HFF-Myc (cell line): Measurements from ENCODE around the gene HTATIP2.

Source experiments
- DNase-seq: peaks from one replicate; pipeline ENCODE4 v3.0.0-alpha.2; 2011; ENCODE audit warnings: low read depth; ENCODE audit errors: extremely low read depth
- H3K4me3 ChIP-seq: replicated peaks from 2 replicates; pipeline ENCODE4 v1.5.1; 2011; ENCODE audit warnings: low read depth, mild to moderate bottlenecking, control low read depth, low read length
- TF ChIP-seq, protein P1 (sequence below): IDR thresholded peaks from 2 replicates; pipeline ENCODE4 v1.5.1; 2012; ENCODE audit warnings: mild to moderate bottlenecking, low read depth, low read length, control low read depth; ENCODE audit errors: missing control alignments

HTATIP2 gene

DNA sequence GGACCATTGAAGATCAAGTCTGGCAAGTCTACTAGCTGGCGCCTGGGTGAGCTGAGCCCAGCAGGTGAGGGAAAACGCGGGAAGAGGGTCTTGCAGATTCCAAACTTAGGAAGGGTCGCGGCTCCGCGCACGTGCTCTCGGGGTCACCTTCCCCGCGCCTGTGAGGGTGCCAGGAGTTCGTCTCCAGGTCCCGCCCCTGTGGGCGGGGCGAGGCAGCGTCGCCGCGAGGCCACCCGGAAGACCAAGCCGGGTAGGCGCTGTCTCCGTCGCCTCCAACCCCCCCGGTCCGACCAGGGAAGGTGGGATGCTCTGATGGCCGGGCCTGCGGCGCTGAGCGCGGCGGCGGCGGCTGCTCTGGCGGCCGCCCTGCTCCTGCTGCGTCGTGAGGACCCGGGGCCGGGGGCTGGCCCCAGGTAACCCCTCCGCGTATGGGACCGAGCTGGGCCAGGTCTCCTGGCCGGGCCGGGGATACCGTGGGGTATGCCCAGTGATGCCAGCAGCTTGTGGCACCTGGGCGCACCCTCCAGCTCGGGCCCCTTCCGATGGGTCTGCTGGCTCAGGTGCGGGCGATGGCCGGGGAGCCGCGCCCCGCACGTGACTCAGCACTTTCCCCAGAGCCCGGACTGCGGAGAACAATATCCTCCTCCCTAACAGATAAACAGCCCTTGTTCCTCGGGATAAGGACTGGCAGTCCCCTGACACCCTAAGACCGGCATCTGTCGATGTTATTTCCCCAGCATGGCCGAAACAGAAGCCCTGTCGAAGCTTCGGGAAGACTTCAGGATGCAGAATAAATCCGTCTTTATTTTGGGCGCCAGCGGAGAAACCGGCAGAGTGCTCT lies at the start of gene HTATIP2:
Gene HTATIP2 (plus strand): TSS at position 215 of the 841 bp plus-strand sequence. CDS start 524 bp downstream, at position 739.
- peak within 1 kb of the TSS; percentile 53 for H3K4me3 ChIP-seq
- DNase-seq, result no peak
- TF ChIP-seq, protein P1, sequence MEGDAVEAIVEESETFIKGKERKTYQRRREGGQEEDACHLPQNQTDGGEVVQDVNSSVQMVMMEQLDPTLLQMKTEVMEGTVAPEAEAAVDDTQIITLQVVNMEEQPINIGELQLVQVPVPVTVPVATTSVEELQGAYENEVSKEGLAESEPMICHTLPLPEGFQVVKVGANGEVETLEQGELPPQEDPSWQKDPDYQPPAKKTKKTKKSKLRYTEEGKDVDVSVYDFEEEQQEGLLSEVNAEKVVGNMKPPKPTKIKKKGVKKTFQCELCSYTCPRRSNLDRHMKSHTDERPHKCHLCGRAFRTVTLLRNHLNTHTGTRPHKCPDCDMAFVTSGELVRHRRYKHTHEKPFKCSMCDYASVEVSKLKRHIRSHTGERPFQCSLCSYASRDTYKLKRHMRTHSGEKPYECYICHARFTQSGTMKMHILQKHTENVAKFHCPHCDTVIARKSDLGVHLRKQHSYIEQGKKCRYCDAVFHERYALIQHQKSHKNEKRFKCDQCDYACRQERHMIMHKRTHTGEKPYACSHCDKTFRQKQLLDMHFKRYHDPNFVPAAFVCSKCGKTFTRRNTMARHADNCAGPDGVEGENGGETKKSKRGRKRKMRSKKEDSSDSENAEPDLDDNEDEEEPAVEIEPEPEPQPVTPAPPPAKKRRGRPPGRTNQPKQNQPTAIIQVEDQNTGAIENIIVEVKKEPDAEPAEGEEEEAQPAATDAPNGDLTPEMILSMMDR, result no peak

DNA sequence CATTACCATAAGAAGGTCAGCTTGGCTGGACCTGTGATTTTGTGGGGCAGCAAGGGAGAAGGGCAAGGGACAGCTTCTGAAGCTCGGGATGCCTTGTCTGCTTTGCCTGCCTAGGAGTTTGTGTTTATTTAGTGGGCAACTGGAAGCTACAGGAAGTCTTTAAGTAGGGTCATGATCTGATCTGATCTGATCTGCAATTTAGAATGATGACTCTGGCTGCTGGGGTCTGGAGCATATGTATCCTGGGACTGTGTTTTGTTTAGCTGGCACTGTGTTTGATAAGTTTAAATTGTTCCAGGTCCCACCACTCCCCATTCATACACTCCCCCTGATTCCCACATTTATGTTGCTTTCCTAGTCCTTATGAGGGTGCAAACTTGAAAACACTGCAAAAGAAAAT lies 47.7 kb upstream of the HTATIP2 start:
- DNase-seq, result no peak
- no peak overlapping the region for H3K4me3 ChIP-seq
- TF ChIP-seq, protein P1, result no peak

DNA sequence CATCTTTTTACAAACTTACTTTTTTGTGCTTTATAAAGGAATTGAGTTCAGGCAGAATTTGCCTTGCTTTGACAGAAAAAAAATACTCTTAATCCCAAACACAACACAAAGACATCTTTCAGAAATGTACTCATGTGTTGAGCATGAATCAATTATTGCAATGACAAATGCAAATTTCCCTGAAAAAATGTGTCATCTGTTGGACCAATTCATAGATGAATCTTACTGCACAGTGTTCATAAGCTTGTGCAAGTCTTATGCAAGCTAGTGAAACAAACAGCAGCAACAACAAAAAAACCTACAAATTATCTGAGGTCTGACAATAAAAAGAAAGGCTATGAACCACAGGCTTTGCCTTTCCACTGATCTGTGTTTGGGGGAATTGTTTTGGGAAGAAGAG lies 42.3 kb upstream of the HTATIP2 start:
- DNase-seq, result no peak
- no peak overlapping the region for H3K4me3 ChIP-seq
- TF ChIP-seq, protein P1, result no peak

DNA sequence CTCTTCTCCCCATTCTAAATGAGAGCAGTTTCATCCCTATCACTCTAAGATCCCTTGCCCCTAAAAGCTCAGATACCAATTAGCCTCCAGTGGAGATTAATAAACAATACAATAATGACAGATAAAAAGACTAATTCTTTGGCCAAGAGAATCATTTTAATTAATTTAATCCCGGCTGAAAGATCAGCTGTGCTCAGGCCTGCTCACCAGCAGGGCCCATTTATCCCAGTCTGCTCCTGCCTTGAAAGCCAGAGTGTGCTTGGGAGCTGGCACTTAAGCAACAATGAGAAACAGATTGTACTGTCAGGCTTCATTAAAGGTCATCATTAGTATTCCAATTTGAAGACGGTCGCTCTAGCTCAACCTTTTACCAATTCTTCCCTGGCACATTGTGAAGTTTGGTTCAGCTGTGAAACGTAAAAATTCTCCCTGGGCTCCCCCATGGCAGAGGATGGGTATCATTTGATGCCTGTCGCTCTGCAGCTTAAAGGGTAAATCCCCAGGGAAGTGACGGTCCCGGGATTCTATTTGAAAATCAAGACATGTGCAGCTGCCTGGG lies 36.1 kb upstream of the HTATIP2 start:
- TF ChIP-seq, protein P1, result no peak
- H3K4me3 ChIP-seq, result no peak overlapping the region
- DNase-seq, result no peak

DNA sequence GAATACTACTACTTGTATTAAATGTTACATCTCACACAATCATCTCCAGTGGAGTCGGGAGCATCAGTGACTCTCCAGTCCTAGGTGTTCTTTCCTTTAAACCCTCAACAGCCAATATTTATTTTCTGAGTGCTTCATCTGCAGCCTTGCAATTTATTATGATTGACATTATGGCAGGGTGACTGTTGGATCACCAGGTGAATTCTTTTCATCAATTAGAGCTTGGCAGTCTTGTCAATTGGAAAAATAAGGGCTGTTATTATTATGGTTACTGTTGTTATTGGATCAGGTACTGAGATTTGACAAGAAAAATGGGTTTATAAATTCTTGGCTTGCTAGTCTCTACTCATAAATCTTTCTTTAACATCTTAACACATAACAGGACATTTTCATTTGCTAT lies 27.5 kb upstream of the HTATIP2 start:
- no peak for DNase-seq
- no peak overlapping the region for H3K4me3 ChIP-seq
- TF ChIP-seq, protein P1, result no peak

DNA sequence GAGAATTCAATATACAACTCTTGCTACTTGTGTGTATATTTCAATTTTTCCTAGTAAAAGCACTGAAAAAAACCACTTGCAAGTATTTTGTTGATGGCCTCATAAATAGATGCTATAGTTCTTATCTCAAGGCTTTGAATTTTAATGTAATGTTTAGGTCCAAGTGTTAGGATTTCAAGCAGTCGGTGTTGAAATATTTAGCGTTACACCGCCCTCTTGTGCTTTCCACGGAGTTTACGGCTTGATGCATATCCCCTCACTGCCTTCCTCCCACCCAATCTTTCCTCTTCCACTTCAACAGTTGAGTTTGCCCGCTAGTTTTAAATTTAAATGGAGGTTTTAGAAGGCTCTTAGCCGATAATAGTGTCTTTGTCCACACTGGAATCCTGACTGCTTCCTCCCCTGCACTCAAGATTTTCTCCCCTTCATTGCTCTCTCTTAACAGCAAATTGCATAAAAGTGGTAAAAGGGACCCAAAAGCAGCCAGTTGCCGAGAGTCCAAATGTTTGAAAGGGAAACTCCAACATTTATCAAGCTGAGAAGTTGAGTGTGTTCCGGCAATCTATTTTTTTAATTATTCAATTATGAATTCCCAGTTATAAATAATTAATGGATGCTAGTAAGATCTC lies 25.9 kb upstream of the HTATIP2 start:
- DNase-seq, result no peak
- no peak overlapping the region for H3K4me3 ChIP-seq
- TF ChIP-seq, protein P1, result peak; percentile 45
